Body of pancreas (tissue), 4 donors: ENCODE measurements around the gene WASF1. TPM values are rescaled to one million over a fixed set of nuclear protein-coding genes. Genes with fewer than 3 reads are reported as not detected.
"Not testable (repeated sequence)": the region's sequence is repeated elsewhere in the genome, so short reads cannot be mapped to it uniquely, and the experiment has no call there.

Source experiments
- ATAC-seq: fragments of 150-250 bp; one replicate; pipeline ENCODE4 v1.9.1; 2016
- DNase-seq, 4 donors: peaks; one replicate each; pipeline ENCODE4 v3.0.0-alpha.2; 2019
- H3K27ac ChIP-seq, 4 donors: fragments of 200-600 bp; sonication (generic); 1 replicate in 3 of 4; 2 replicates in 1 of 4; pipeline versions ENCODE4 v1.5.1 to v1.6.1; 2016 to 2019; ENCODE audit warnings: mild to moderate bottlenecking in 1 of 4, mixed read lengths in 1 of 4, moderate library complexity in 1 of 4
- H3K27me3 ChIP-seq, 2 donors: fragments of 200-600 bp; sonication (generic); one replicate each; pipeline ENCODE4 v1.6.0; 2016; ENCODE audit warnings: mild to moderate bottlenecking in 1 of 2
- H3K36me3 ChIP-seq, 2 donors: fragments of 200-600 bp; sonication (generic); replicated peaks in 1 of 2; 2 replicates each; pipeline ENCODE4 v1.5.1; 2016; ENCODE audit warnings: low read depth in 2 of 2; ENCODE audit not compliant: insufficient read depth in 1 of 2
- H3K4me1 ChIP-seq: fragments of 200-600 bp; sonication (generic); one replicate; pipeline ENCODE4 v1.6.0; 2016
- H3K4me3 ChIP-seq, 2 donors: fragments of 200-600 bp; sonication (generic); 1 replicate in 1 of 2; 2 replicates in 1 of 2; pipeline ENCODE4 v1.5.1; 2016 to 2019
- H3K9me3 ChIP-seq, 3 donors: fragments of 200-600 bp; sonication (generic); 1 replicate in 2 of 3; 2 replicates in 1 of 3; pipeline ENCODE4 v1.5.1; 2016
- POLR2A ChIP-seq, 3 donors: fragments of 450-650 bp; IDR thresholded peaks; one replicate each; pipeline ENCODE4 v1.6.1; 2016; ENCODE audit warnings: antibody characterized with exemption in 3 of 3, mild to moderate bottlenecking in 2 of 3
- WGBS, 2 donors: methylation state at CpG; one replicate each; pipeline ENCODE4 v1.1.5; 2017; 5-methylcytosine and 5-hydroxymethylcytosine counted together
- intact Hi-C: fragments of 100-400 bp; cut with DNase I; formaldehyde crosslinking; loops from one replicate; pipeline ENCODE4 v1.15.1; 2023
- total RNA-seq, 2 donors: library from RNA; depleted of rRNA; stranded (reverse); fragments of >200 nt; gene quantifications; one replicate each; pipeline ENCODE4 v1.1.0, GENCODE V29; 2016
- TF ChIP-seq, protein P1 (sequence below), 7 experiments: fragments of 450-650 bp in 4 of 7; fragments of 200-600 bp in 3 of 7; sonication (generic) in 3 of 7; IDR thresholded peaks; one replicate each; pipeline ENCODE4 v1.5.1; 2016 to 2019; ENCODE audit warnings: antibody characterized with exemption in 7 of 7

The WASF1 gene
- total RNA-seq, 2 donors from 2014 or later = 7.5 to 8.9 TPM

DNA sequence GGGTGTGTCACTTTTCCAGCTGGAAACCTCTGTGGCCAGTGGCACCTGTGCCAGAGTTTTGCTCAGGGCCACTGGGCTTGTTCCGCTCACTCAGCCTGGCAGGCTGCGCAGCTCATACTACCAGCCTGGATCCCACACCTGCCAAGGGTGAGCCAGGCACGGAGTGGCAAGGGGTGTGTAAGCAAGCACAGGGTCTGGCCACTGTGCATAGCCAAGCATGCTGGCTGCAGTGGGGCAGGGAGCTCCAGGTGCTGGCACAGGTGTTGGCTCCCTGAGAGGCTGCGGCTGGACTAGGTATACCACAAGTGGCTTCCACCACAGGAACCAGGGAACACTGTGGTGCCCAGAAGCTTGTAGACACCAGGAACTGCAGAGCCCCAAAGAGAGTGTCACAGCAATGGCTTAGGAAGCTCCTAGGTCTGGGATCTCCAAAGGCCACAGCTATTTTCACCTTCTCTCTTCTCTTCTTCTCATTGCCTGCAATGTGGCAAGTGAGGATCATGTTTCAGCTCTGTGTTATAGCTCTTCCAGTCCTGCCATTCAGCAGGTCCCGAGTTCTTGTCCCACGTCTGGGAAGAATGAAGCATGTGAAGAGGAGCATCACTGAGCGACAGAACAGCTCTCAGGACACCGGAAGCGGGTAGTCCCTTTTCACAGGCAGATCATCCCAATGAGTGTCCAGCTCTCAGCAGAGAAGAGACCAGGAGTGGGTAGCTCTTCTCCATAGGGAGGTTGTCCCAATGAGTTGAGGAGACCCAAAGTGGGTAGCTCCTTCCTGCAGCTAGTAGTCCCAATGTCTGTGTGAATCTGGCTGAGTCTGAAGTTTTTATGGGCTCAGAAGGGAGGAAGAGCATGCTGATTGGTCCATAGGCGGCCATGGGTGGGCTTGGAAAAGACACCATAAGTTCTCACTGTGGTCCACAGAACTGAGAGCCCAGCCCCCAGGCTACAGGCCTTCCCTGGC lies 41.3 kb downstream of the WASF1 start:
- no peak overlapping the region for H3K27ac ChIP-seq
- DNase-seq (no peak), ATAC-seq (no peak)
- no peaks in the 10 kb centered on the region for H3K4me1 ChIP-seq
- no peaks in the 10 kb centered on the region for H3K36me3 ChIP-seq
- no peaks in the 10 kb centered on the region for H3K27me3 ChIP-seq
- TF ChIP-seq, protein P1, sequence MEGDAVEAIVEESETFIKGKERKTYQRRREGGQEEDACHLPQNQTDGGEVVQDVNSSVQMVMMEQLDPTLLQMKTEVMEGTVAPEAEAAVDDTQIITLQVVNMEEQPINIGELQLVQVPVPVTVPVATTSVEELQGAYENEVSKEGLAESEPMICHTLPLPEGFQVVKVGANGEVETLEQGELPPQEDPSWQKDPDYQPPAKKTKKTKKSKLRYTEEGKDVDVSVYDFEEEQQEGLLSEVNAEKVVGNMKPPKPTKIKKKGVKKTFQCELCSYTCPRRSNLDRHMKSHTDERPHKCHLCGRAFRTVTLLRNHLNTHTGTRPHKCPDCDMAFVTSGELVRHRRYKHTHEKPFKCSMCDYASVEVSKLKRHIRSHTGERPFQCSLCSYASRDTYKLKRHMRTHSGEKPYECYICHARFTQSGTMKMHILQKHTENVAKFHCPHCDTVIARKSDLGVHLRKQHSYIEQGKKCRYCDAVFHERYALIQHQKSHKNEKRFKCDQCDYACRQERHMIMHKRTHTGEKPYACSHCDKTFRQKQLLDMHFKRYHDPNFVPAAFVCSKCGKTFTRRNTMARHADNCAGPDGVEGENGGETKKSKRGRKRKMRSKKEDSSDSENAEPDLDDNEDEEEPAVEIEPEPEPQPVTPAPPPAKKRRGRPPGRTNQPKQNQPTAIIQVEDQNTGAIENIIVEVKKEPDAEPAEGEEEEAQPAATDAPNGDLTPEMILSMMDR (IDR thresholded peaks at IDR 0.05) = no peak
- TF ChIP-seq POLR2A (IDR thresholded peaks at IDR 0.05) = no peak
- intact Hi-C loops = no loop called here
- 93 to 96% methylated on average over 8 to 10 of the region's 10 CpGs for WGBS, 2 donors
- H3K4me3 ChIP-seq = no peak overlapping the region
- H3K9me3 ChIP-seq = no peaks in the 10 kb centered on the region

DNA sequence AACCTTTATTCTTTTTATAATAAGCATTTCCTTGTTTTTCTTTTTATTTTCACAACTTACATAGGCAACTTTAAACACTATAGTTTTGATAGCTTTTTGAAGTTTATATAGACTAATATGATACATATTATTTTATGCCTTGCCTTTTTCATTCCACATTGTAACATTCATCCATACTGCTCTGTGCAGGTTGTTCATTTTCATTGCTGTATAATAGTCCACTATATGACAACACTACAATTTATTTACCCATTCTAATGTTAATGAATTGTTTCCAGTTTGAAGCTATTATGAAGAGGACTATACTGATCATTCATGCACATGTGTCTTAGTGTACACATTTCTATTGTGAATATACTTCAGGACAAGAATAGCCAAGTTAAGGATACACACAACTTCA lies 49.1 kb downstream of the WASF1 start:
- DNase-seq = no peak
- no peak for ATAC-seq
- Histone ChIP-seq H3K27me3 (no peaks in the 10 kb centered on the region), H3K4me1 (no peaks in the 10 kb centered on the region), H3K27ac (no peak overlapping the region), H3K4me3 (no peak overlapping the region), H3K36me3 (no peaks in the 10 kb centered on the region), H3K9me3 (no peaks in the 10 kb centered on the region)
- intact Hi-C loops = no loop called here
- no peak for TF ChIP-seq POLR2A (IDR thresholded peaks at IDR 0.05)
- TF ChIP-seq, protein P1 (IDR thresholded peaks at IDR 0.05) = no peak

- 82 to 83% methylated on average over 4 of the region's 4 CpGs for WGBS, 2 donors
- Histone ChIP-seq H3K4me1 (no peaks in the 10 kb centered on the region), H3K36me3 (no peaks in the 10 kb centered on the region)
Measured at GRCh38 chr6:110128418-110128817, 51.1 kb downstream of the WASF1 start.

GRCh38 chr6:110125361-110125760 lies 54.1 kb downstream of the WASF1 start:
- Histone ChIP-seq H3K4me1 (no peaks in the 10 kb centered on the region), H3K9me3 (no peaks in the 10 kb centered on the region), H3K27me3 (no peaks in the 10 kb centered on the region), H3K36me3 (no peaks in the 10 kb centered on the region), H3K27ac (no peak overlapping the region), H3K4me3 (no peak overlapping the region)
- no peak for ATAC-seq
- DNase-seq = no peak
- intact Hi-C loops = no loop called here
- no peak for TF ChIP-seq POLR2A (IDR thresholded peaks at IDR 0.05)
- TF ChIP-seq, protein P1 (IDR thresholded peaks at IDR 0.05) = no peak

More at GRCh38 chr6:110128418-110128817, 51.1 kb downstream of the WASF1 start:
- no peak overlapping the region for H3K27ac ChIP-seq
- TF ChIP-seq POLR2A (IDR thresholded peaks at IDR 0.05) = no peak
- TF ChIP-seq, protein P1 (IDR thresholded peaks at IDR 0.05) = no peak
- intact Hi-C loops = no loop called here
- no peak for DNase-seq
- H3K9me3 ChIP-seq = no peaks in the 10 kb centered on the region
- H3K4me3 ChIP-seq = no peak overlapping the region
- no peaks in the 10 kb centered on the region for H3K27me3 ChIP-seq
- no peak for ATAC-seq

DNA sequence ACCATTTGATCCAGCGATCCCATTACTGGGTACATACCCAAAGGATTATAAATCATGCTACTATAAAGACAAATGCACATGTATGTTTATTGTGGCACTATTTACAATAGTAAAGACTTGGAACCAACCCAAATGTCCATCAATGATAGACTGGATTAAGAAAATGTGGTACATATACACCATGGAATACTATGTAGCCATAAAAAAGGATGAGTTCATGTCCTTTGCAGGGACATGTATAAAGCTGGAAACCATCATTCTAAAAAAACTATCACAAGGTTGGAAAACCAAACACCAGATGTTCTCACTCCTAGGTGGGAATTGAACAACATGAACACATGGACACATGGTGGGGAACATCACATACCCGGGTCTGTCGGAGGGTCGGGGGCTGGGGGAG lies 57.8 kb downstream of the WASF1 start:
- H3K4me3 ChIP-seq, H3K36me3 ChIP-seq, H3K27me3 ChIP-seq, DNase-seq, intact Hi-C loops, H3K9me3 ChIP-seq, H3K4me1 ChIP-seq, ATAC-seq, H3K27ac ChIP-seq: not testable (repeated sequence)
- 90 to 96% methylated on average over 4 of the region's 4 CpGs for WGBS, 2 donors
